Calu3 (cell line): Measurements from ENCODE around the gene LMX1A. TPM values are rescaled to one million over a fixed set of nuclear protein-coding genes. Genes with fewer than 3 reads are reported as not detected.

Experiments
- BruUV-seq: library from RNA; stranded (reverse); fragments of 400-500 nt; replicated peaks from 2 replicates; lab custom pipeline; 2021; lab: Mats Ljungman, UMichigan
- CTCF ChIA-PET: fragments of 300-600 bp; sonication (Branson Sonifier 250); formaldehyde crosslinking; loops from one replicate; lab custom pipeline; 2022; ENCODE audit warnings: antibody characterized with exemption; lab: Charles Lee
- DNase-seq: peaks from one replicate; pipeline ENCODE4 v3.0.0; 2022
- H3K27ac Mint-ChIP-seq: one replicate; pipeline ENCODE4 v1.8.0; 2022; ENCODE audit warnings: mixed read lengths; ENCODE audit not compliant: unreplicated experiment
- H3K27me3 Mint-ChIP-seq: one replicate; pipeline ENCODE4 v1.8.0; 2022; ENCODE audit warnings: mixed read lengths; ENCODE audit not compliant: unreplicated experiment
- H3K36me3 Mint-ChIP-seq: one replicate; pipeline ENCODE4 v1.8.0; 2022; ENCODE audit warnings: mild to moderate bottlenecking, moderate library complexity, mixed read lengths; ENCODE audit not compliant: insufficient read depth, unreplicated experiment
- H3K4me1 Mint-ChIP-seq: one replicate; pipeline ENCODE4 v1.8.0; 2022; ENCODE audit warnings: mild to moderate bottlenecking, low read depth, mixed read lengths; ENCODE audit not compliant: unreplicated experiment
- H3K4me3 Mint-ChIP-seq: one replicate; pipeline ENCODE4 v1.8.0; 2022; ENCODE audit warnings: mild to moderate bottlenecking, low read depth, moderate library complexity, mixed read lengths; ENCODE audit not compliant: unreplicated experiment
- H3K9me3 Mint-ChIP-seq: one replicate; pipeline ENCODE4 v1.8.0; 2022; ENCODE audit warnings: low read depth, mixed read lengths; ENCODE audit not compliant: unreplicated experiment
- intact Hi-C: fragments of 100-400 bp; cut with micrococcal nuclease; formaldehyde crosslinking; loops from one replicate; pipeline ENCODE4 v1.10.0; 2022; ENCODE audit not compliant: unreplicated experiment
- total RNA-seq: library from RNA; stranded (reverse); gene quantifications from 2 replicates; pipeline ENCODE4 v1.2.3, GENCODE V29; 2022
- TF ChIP-seq, protein P1 (sequence below): fragments of 200-600 bp; IDR thresholded peaks from one replicate; pipeline ENCODE4 v1.8.0; 2022; ENCODE audit warnings: antibody characterized with exemption; ENCODE audit not compliant: unreplicated experiment

LMX1A gene
- total RNA-seq, 1 experiment from 2014 or later: not detected

DNA sequence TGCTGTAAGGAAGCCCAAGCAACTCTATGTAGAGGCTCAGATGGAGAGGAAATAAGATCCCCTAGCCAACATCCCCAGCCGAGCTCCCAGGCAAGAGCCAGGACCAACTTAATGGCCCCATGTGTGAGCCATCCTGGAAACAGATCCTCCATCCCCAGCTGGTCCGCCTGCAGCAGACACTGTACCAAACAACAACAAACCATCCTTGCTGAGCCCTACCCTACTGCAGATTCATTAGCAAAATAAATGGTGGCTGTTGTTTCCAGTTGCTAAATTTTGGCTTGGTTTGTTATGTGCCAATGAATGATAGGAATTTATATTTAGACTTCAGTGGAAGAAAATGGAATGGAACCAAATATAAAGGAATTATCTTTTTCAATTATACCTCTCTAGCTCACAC lies 43.9 kb downstream of the LMX1A start:
- intact Hi-C loops: no loop called here
- Mint-ChIP-seq H3K36me3 (no peaks in the 10 kb centered on the region), H3K27me3 (peaks cover 87% of the 10 kb centered on the region), H3K4me3 (no peak overlapping the region), H3K9me3 (no peaks in the 10 kb centered on the region), H3K27ac (no peak overlapping the region), H3K4me1 (no peaks in the 10 kb centered on the region)
- no TSS peak for BruUV-seq
- TF ChIP-seq, protein P1, sequence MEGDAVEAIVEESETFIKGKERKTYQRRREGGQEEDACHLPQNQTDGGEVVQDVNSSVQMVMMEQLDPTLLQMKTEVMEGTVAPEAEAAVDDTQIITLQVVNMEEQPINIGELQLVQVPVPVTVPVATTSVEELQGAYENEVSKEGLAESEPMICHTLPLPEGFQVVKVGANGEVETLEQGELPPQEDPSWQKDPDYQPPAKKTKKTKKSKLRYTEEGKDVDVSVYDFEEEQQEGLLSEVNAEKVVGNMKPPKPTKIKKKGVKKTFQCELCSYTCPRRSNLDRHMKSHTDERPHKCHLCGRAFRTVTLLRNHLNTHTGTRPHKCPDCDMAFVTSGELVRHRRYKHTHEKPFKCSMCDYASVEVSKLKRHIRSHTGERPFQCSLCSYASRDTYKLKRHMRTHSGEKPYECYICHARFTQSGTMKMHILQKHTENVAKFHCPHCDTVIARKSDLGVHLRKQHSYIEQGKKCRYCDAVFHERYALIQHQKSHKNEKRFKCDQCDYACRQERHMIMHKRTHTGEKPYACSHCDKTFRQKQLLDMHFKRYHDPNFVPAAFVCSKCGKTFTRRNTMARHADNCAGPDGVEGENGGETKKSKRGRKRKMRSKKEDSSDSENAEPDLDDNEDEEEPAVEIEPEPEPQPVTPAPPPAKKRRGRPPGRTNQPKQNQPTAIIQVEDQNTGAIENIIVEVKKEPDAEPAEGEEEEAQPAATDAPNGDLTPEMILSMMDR: no peak
- CTCF ChIA-PET: no interaction called here
- DNase-seq: no peak

DNA sequence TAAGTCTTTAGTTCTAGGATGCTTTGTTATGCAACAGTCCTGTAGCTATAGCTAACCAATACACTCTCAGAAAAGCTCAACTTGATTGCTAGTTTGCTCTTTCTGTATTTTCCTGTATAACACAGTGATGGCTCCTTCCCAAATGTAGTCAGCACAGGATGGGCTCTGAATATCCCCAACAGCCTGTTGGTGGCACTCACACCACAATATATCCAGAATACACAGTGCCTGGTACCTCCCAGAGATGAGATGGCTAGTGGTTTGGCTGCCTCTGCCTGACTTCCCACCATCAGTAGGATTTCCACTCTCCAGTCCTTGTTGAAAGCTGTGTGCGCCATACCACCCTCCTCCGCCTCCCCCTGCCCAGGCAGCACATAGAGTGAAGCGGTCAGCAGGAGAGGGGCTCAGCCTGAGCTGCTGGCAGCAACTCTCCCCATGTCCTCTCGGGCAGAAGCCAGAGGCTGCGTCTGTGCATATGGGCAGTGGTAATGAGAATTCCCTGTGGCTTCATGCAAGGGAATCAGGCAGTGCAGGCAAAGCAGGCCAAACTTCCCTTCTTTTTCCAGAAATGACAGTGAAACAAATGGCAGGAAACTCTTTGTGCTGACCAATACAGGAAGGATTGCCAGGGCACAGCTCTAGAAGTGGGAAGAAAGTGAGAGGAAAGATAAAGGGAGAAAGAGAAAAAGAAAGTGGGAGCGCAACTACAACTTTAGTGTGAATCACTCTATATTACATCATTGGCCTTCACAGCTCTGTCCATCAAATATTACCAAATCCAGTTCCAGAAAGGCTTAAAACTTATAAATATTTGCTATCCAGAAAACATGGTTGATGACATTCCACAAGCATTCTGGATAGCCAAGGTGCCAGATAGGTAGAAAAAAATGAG lies 49.7 kb downstream of the LMX1A start:
- intact Hi-C loops: no loop called here
- Mint-ChIP-seq H3K27me3 (peaks cover 85% of the 10 kb centered on the region), H3K36me3 (no peaks in the 10 kb centered on the region), H3K4me1 (no peaks in the 10 kb centered on the region), H3K4me3 (no peak overlapping the region), H3K9me3 (no peaks in the 10 kb centered on the region), H3K27ac (no peak overlapping the region)
- TF ChIP-seq, protein P1: no peak
- no peak for DNase-seq
- no TSS peak for BruUV-seq
- CTCF ChIA-PET: no interaction called here

DNA sequence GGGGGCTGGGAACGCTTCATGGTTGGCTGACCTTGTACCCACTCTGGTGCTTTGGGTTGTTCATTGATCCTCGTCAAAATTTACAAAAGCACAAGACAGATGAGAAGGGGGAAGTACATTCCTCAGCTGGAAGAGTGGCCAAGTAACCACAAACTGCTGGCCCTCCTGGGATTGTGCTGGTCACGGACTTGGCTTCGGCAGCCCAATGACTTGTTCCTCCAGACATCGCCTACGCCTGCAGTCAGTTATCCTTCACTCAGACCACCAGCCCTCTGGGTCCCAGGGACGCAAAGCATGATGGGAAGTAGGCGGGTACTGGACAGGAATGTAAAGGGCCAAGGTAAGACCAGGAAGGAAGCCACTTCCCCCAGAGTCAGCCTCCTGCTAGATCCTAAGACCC lies 53.1 kb downstream of the LMX1A start:
- intact Hi-C loops: no loop called here
- Mint-ChIP-seq H3K4me1 (no peaks in the 10 kb centered on the region), H3K9me3 (no peaks in the 10 kb centered on the region), H3K36me3 (no peaks in the 10 kb centered on the region), H3K27me3 (peaks cover 93% of the 10 kb centered on the region), H3K27ac (no peak overlapping the region), H3K4me3 (no peak overlapping the region)
- BruUV-seq: no TSS peak
- CTCF ChIA-PET: no interaction called here
- DNase-seq: no peak
- TF ChIP-seq, protein P1: no peak

DNA sequence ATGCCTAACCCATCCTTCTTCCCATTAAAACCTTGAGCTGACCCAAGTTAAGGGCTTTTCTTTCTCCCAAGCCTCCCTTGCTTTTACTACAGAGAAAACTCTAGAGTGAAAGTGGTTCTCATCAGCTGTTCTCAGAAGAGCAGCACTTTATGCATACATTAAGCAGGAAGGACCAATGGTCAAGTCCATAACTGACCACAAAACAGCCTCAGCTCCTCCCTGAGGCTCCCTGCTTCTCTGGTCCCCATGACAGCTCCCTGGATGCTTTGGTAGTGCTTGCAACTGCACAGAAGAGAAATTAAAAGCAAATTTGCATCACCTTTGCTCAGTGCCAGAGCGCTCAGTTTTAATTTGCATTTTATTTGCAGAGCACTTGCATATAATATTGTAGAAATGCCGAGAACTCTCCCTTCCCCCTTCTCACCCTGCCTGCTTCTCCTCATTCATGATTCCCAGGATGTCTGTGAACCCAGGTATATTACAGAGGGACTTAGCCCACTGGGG lies 56.1 kb downstream of the LMX1A start:
- Mint-ChIP-seq H3K27ac (no peak overlapping the region), H3K27me3 (peaks cover 90% of the 10 kb centered on the region), H3K36me3 (no peaks in the 10 kb centered on the region), H3K4me1 (no peaks in the 10 kb centered on the region), H3K9me3 (no peaks in the 10 kb centered on the region), H3K4me3 (no peak overlapping the region)
- intact Hi-C loops: no loop called here
- CTCF ChIA-PET: no interaction called here
- BruUV-seq: no TSS peak
- TF ChIP-seq, protein P1: no peak
- DNase-seq: no peak
